Smooth muscle cell (in vitro differentiated cells): ENCODE results near the gene ATG10. TPM values are rescaled to one million over a fixed set of nuclear protein-coding genes. Genes with fewer than 3 reads are reported as not detected.
"Not testable (repeated sequence)": the region's sequence is repeated elsewhere in the genome, so short reads cannot be mapped to it uniquely, and the experiment has no call there.

Experiments used
- DNase-seq: peaks from one replicate; lab custom pipeline; 2025; ENCODE audit not compliant: unreplicated experiment; lab: John Stamatoyannopoulos, UW
- H2AFZ ChIP-seq: fragments of 200-600 bp; sonication (generic); 2 replicates; pipeline ENCODE4 v1.6.0; 2016; ENCODE audit warnings: antibody characterized with exemption, low read depth, mild to moderate bottlenecking
- H3F3A ChIP-seq: fragments of 200-600 bp; sonication (generic); 2 replicates; pipeline ENCODE4 v1.6.0; 2017; ENCODE audit warnings: antibody characterized with exemption, low read depth
- H3K27ac ChIP-seq: fragments of 200-600 bp; sonication (generic); 2 replicates; pipeline ENCODE4 v1.5.1; 2016; ENCODE audit warnings: low read depth, mild to moderate bottlenecking
- H3K27me3 ChIP-seq: fragments of 200-600 bp; sonication (generic); 2 replicates; pipeline ENCODE4 v1.6.1; 2016; ENCODE audit warnings: low read depth, mild to moderate bottlenecking
- H3K36me3 ChIP-seq: fragments of 200-600 bp; sonication (generic); 2 replicates; pipeline ENCODE4 v1.5.1; 2016; ENCODE audit warnings: low read depth
- H3K4me1 ChIP-seq: fragments of 200-600 bp; sonication (generic); 2 replicates; pipeline ENCODE4 v1.5.1; 2016; ENCODE audit warnings: low read depth
- H3K4me2 ChIP-seq: fragments of 200-600 bp; sonication (generic); 2 replicates; pipeline ENCODE4 v1.6.0; 2016; ENCODE audit warnings: mild to moderate bottlenecking
- H3K4me3 ChIP-seq: fragments of 200-600 bp; sonication (generic); 2 replicates; pipeline ENCODE4 v1.5.1; 2016; ENCODE audit warnings: mild to moderate bottlenecking
- H3K79me2 ChIP-seq: fragments of 200-600 bp; sonication (generic); 2 replicates; pipeline ENCODE4 v1.6.0; 2016; ENCODE audit warnings: low read depth, mild to moderate bottlenecking
- H3K9ac ChIP-seq: fragments of 200-600 bp; sonication (generic); 2 replicates; pipeline ENCODE4 v1.6.0; 2016; ENCODE audit warnings: low read depth
- H3K9me3 ChIP-seq: fragments of 200-600 bp; sonication (generic); replicated peaks from 2 replicates; pipeline ENCODE4 v1.5.1; 2016; ENCODE audit warnings: low read depth
- H4K20me1 ChIP-seq: fragments of 200-600 bp; sonication (generic); 2 replicates; pipeline ENCODE4 v1.6.0; 2016; ENCODE audit warnings: low read depth
- WGBS: methylation state at CpG from one replicate; pipeline ENCODE4 v1.1.7; 2016; ENCODE audit warnings: low lambda C conversion rate; 5-methylcytosine and 5-hydroxymethylcytosine counted together
- polyA plus RNA-seq: library from polyadenylated mRNA; unstranded; fragments of >200 nt; fragmentation: Nextera tagmentation; extraction: Ambion mirVana; gene quantifications from 2 replicates; pipeline ENCODE4 v1.2.1, GENCODE V29; 2016
- total RNA-seq: library from RNA; depleted of rRNA; stranded (reverse); fragments of >200 nt; gene quantifications from 2 replicates; pipeline ENCODE4 v1.2.3, GENCODE V29; 2014
- TF ChIP-seq, protein P1 (sequence below): fragments of 200-600 bp; sonication (generic); IDR thresholded peaks from 2 replicates; pipeline ENCODE4 v1.5.1; 2017; ENCODE audit warnings: borderline replicate concordance, mild to moderate bottlenecking, antibody characterized with exemption; ENCODE audit not compliant: insufficient read depth, poor library complexity, severe bottlenecking

ATG10 gene
- total and polyA plus RNA-seq, 2 experiments from 2014 or later, result 7.2 to 12.5 TPM

DNA sequence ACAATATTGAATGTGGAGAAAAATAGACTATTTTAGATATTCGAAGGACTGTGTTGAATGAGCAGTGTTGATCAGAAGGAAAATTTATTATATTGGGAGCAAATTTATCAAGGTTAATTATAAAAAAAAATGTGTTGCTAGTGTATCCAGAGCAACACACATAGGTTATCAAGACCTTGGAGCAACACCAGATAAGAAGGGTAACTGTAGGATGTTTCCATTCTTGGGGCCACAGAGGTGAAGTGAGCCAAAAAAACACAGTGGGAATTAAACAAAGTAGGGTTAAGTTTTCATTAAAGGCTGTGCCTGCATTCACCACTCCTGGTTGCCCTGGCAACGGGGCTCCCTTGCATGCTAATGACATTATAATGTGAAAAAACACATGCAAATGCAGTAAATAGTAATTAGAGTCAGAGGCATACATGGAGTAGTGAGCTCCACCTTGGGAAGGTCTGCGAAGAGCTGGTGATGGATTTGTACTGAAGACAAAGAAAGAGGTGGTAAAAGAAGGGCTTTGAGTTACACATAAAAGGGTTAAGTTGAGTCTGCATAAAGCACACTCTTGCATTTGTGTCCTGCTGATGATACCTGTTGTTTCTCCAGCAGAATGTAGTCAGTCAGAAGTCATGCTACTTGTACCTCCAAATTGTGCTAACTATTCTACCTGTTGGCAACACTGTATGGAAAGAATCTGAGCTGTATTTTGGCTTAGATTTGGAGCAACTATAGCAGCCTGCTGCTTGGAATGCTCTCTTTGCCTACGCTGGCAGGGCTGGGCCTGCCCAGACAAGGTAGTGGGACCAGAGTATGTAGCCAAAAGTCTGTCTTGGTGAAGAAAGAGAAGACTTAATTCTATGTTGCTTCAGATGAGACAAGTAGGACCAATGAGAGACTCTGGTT, 59.6 kb downstream of the ATG10 start:
- Histone ChIP-seq H3K4me2 (no peak overlapping the region), H3K27me3 (no peaks in the 10 kb centered on the region), H3K4me1 (peaks cover 16% of the 10 kb centered on the region), H2AFZ (no peak overlapping the region), H3K9me3 (no peaks in the 10 kb centered on the region), H4K20me1 (no peaks in the 10 kb centered on the region), H3K9ac (no peak overlapping the region), H3K79me2 (no peaks in the 10 kb centered on the region), H3K4me3 (no peak overlapping the region), H3K36me3 (no peaks in the 10 kb centered on the region), H3F3A (no peaks in the 10 kb centered on the region), H3K27ac (no peak overlapping the region)
- 76% methylated on average over 4 of the region's 4 CpGs for WGBS
- TF ChIP-seq, protein P1, sequence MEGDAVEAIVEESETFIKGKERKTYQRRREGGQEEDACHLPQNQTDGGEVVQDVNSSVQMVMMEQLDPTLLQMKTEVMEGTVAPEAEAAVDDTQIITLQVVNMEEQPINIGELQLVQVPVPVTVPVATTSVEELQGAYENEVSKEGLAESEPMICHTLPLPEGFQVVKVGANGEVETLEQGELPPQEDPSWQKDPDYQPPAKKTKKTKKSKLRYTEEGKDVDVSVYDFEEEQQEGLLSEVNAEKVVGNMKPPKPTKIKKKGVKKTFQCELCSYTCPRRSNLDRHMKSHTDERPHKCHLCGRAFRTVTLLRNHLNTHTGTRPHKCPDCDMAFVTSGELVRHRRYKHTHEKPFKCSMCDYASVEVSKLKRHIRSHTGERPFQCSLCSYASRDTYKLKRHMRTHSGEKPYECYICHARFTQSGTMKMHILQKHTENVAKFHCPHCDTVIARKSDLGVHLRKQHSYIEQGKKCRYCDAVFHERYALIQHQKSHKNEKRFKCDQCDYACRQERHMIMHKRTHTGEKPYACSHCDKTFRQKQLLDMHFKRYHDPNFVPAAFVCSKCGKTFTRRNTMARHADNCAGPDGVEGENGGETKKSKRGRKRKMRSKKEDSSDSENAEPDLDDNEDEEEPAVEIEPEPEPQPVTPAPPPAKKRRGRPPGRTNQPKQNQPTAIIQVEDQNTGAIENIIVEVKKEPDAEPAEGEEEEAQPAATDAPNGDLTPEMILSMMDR, result no peak
- no peak for DNase-seq

DNA sequence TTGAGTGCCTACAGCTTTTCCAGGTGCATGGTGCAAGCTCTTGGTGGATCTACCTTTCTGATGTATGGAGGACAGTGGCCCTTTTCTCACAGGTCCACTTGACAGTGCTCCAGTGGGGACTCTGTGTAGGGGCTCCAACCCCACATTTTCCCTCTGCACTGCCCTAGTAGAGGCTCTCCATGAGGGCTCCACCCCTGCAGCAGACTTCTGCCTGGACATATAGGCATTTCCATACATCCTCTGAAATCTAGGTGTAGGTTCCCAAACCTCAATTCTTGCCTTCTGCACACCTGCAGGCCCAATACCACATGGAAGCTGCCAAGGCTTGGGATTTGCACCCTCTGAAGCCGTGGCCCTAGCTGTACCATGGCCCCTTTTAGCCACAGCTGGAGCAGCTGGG, 71.1 kb downstream of the ATG10 start:
- not testable (repeated sequence) for DNase-seq, H3K4me3 ChIP-seq, H3K27me3 ChIP-seq, H3K9me3 ChIP-seq, H3F3A ChIP-seq, H3K4me2 ChIP-seq, H4K20me1 ChIP-seq, H3K9ac ChIP-seq, H2AFZ ChIP-seq, H3K36me3 ChIP-seq, H3K79me2 ChIP-seq, H3K27ac ChIP-seq
- peaks cover 11% of the 10 kb centered on the region for H3K4me1 ChIP-seq
- WGBS, result 95% methylated on average over 1 of the region's 1 CpG

DNA sequence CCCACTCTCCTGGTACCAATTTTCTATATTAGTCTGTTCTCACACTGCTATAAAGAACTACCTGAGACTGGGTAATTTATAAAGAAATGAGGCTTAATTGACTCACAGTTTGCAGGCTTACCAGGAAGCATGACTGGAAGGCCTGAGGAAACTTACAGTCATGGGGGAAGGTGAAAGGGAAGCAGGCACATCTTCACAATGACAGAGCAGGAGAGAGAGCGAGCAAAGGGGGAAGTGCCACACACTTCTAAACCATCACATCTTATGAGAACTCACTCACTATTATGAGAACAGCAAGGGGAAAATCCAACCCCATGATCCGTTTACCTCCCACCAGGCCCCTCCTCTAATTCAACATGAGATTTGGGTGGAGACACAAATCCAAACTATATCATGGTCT, 72.2 kb downstream of the ATG10 start:
- Histone ChIP-seq H3K9me3 (no peaks in the 10 kb centered on the region), H3K27me3 (no peaks in the 10 kb centered on the region), H3F3A (no peaks in the 10 kb centered on the region), H3K36me3 (no peaks in the 10 kb centered on the region), H3K9ac (no peak overlapping the region), H3K79me2 (peaks cover 2% of the 10 kb centered on the region), H3K27ac (no peak overlapping the region), H2AFZ (no peak overlapping the region), H4K20me1 (no peaks in the 10 kb centered on the region), H3K4me3 (no peak overlapping the region), H3K4me2 (no peak overlapping the region), H3K4me1 (peaks cover 11% of the 10 kb centered on the region)
- DNase-seq, result no peak
- TF ChIP-seq, protein P1, result no peak
- WGBS, result 96% methylated on average over 2 of the region's 2 CpGs

DNA sequence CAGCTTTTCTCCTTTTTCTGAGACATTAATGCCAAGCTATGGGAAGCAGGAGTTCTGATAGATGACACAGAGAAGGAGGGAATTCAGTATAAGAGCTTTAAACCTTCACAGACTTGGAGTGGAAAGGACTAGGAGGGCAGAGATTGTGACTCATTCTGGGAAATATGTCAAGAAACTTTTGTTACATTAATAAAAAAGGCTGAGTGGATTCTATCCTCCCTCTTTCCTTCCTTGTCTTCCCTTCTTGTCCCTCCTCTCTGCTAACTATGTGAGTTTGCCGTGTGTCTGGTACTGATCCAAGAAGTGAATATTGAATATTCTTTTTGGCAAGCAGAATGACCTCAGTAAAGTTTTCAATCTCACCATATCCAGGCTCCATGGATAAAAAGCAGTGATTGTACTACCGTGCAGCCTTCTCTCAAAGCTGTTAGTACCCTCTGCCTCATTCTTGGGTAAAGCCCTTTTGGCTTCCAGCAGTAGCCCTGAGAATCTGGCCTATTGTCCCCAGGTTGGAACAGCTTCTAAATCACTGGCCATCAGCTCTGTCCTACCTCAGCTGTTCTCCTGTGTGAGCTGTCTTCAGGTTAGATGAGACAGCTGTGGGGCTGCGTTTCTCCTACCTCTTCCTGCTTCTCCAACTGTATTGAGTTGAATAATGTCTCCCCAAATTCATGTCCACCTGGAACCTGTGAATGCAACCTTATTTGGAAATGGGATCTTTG, 73.9 kb downstream of the ATG10 start:
- Histone ChIP-seq H4K20me1 (no peaks in the 10 kb centered on the region), H3K9ac (no peak overlapping the region), H3K4me2 (no peak overlapping the region), H3K36me3 (no peaks in the 10 kb centered on the region), H3K27ac (no peak overlapping the region), H3K4me1 (peaks cover 11% of the 10 kb centered on the region), H3K79me2 (no peaks in the 10 kb centered on the region), H3K4me3 (no peak overlapping the region), H3F3A (no peaks in the 10 kb centered on the region), H3K9me3 (no peaks in the 10 kb centered on the region), H3K27me3 (no peaks in the 10 kb centered on the region), H2AFZ (no peak overlapping the region)
- DNase-seq, result no peak
- TF ChIP-seq, protein P1, result no peak
- WGBS, result 84% methylated on average over 3 of the region's 3 CpGs
